ENCODE data around the gene ARFGAP1. TPM values are rescaled to one million over a fixed set of nuclear protein-coding genes. Genes with fewer than 3 reads are reported as not detected.

The ARFGAP1 gene
- total RNA-seq, 1 donor from 2014 or later = 208 TPM

DNA sequence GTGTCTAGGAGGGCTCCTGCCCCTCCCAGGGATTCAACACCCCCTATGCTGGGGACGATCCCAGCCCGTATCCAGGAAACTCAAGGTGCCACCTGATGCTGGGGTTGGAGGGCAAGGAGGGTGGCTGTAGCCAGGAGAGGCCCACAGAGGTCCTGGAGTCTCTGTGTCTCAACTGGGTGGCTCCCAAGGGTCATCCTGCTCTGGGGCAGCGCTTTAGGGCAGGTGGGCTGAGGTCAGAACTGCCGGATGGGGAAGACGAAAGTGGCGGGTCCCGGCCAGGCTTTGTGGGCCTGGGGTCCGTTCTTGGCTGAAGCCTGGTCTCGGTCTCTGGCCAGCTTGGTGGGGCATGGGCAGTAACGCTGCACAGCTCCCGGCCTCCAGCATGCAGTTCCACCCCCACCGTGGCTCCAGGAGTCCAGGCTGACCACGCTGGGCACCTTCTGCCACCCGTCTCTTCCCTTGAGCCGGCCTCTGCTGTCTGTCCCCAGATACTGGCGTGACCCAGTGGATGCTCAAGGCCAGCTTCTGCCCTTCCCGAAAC, 17.6 kb downstream of the ARFGAP1 start:
- no peak overlapping the region for H3K27ac Mint-ChIP-seq
- peaks cover 6% of the 10 kb centered on the region for H3K27me3 Mint-ChIP-seq (ENCODE audit: low read depth)
- H3K36me3 Mint-ChIP-seq = peaks cover 2% of the 10 kb centered on the region
- DNase-seq (ENCODE audit: low spot score in 2 of 2, unreplicated experiment in 2 of 2) = no peak
- H3K9me3 Mint-ChIP-seq = no peaks in the 10 kb centered on the region
- peaks cover 1% of the 10 kb centered on the region for H3K4me1 Mint-ChIP-seq
- no peak for TF ChIP-seq CTCF (IDR thresholded peaks at IDR 0.05; ENCODE audit: unreplicated experiment)
- H3K4me3 Mint-ChIP-seq = no peak overlapping the region

DNA sequence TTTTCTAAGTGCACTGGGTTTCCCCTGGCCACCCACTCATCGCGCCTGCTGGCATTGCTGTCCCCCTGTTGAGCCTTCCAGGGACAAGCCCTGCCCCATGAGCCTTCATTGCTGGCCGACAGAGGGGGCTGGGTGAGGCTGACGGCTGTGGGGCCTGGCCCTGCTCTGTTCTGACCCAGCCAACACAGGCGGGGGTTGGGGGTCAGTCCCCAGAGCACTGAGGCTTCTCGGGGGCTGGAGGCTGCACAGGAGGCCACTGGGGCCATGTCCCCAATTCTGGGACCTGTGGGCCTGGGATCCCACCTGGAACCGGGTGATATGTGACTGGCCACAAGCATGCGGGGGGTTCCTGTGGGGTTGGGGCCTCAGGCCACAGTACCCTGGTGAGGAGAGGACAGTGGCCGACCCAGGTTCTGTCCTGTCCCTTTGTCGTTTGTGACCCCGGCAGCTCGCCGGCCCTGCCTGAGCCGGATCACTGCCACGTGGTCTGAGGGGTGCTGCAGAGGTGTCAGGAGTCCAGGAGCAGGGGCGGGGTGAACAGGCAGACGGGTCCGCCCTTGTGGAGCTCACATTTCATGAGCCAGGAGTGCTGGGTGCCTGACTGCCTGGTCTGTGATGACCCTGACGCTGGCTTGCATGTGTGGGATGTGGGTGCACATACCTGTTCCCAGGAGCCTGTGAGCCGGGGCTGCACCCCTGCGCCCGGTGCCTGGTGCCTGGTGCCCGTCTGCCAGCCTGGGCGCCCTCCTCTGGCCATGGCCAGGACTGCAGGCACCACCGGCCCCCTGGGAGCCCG, 18.3 kb downstream of the ARFGAP1 start:
- Mint-ChIP-seq H3K9me3 (no peaks in the 10 kb centered on the region), H3K4me3 (no peak overlapping the region), H3K27ac (no peak overlapping the region), H3K36me3 (peaks cover 2% of the 10 kb centered on the region), H3K27me3 (ENCODE audit: low read depth) (peaks cover 13% of the 10 kb centered on the region), H3K4me1 (peaks cover 1% of the 10 kb centered on the region)
- DNase-seq (ENCODE audit: low spot score in 2 of 2, unreplicated experiment in 2 of 2) = peak; percentile 51 to 80
- peak; percentile 76 for TF ChIP-seq CTCF (IDR thresholded peaks at IDR 0.05; ENCODE audit: unreplicated experiment)

DNA sequence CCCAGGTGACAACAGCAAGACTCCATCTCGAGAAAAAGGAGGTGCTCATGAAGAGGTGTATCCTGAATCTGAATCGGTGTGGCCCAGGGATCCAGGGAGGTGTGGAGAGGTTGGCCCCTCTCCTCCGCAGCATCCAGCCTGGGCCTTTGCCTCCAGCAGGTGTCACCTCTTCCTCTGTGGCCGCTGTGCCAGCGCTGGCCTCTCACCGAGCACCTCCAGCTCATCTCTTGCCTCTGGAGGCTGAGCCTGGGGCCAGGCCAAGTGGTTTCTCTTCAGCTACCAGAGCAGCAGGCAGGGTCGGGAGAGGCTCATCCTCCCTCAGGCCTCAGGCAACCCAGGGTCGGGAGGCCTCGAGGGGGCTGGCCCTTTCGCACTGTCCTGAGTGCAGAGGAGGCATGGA, 19.2 kb downstream of the ARFGAP1 start:
- Mint-ChIP-seq H3K27ac (no peak overlapping the region), H3K4me3 (no peak overlapping the region), H3K9me3 (no peaks in the 10 kb centered on the region)

DNA sequence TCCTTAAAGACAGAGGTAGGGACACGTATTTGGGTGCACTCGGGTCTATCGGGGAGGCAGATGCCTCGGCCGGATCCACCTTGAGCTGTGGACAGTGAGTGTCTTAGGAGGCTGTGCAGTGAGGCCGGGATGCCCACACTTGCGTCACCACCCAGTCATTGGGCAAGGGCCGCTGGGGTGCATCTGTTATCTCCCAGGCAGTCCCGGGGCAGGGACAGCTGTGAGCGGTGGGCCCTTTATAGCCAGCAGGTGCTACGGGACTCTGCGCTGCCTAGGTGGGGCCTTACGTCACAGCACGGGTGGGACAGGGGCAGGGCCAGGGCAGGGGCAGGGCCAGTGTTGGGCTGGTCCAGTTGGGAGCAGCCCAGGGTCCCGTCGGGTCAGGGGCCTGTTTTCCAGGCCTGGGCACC, 19.7 kb downstream of the ARFGAP1 start:
- no peak for TF ChIP-seq CTCF (IDR thresholded peaks at IDR 0.05; ENCODE audit: unreplicated experiment)
- H3K9me3 Mint-ChIP-seq = no peaks in the 10 kb centered on the region
- peaks cover 1% of the 10 kb centered on the region for H3K4me1 Mint-ChIP-seq
- no peak overlapping the region for H3K4me3 Mint-ChIP-seq
- H3K36me3 Mint-ChIP-seq = peaks cover 2% of the 10 kb centered on the region
- H3K27me3 Mint-ChIP-seq (ENCODE audit: low read depth) = peaks cover 20% of the 10 kb centered on the region
- DNase-seq (ENCODE audit: low spot score in 2 of 2, unreplicated experiment in 2 of 2) = no peak
- no peak overlapping the region for H3K27ac Mint-ChIP-seq

More for the DNA sequence above, 19.2 kb downstream of the ARFGAP1 start:
- Mint-ChIP-seq H3K27me3 (ENCODE audit: low read depth) (peaks cover 19% of the 10 kb centered on the region), H3K36me3 (peaks cover 2% of the 10 kb centered on the region), H3K4me1 (peaks cover 1% of the 10 kb centered on the region)
- TF ChIP-seq CTCF (IDR thresholded peaks at IDR 0.05; ENCODE audit: unreplicated experiment) = no peak
- DNase-seq (ENCODE audit: low spot score in 2 of 2, unreplicated experiment in 2 of 2) = no peak

DNA sequence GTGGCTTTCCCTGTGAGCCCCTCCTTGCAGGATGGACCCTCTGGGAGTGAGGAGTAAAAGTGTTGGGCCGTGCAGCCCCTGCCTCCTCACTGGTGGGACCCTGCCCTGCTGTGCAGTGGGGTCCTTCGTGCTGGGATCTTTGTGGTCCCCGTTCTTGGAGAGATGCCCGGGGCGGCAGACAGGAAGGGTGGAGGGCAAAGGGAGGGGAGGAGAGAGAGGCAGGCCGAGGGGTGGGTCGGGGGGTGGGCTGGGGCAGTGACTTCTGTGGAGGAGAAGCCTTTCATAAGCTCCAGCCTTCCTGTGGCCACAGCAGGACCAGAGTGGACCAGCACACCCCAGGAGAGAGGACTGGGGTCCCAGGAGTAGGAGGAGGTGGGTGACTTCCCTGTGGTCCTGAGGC, 20.3 kb downstream of the ARFGAP1 start, which contains the start of gene COL20A1:
COL20A1 (plus strand) TSS at position 283 of the 400 bp plus-strand sequence. CDS start 1,922 bp downstream, outside the sequence.
- no peak for TF ChIP-seq CTCF (IDR thresholded peaks at IDR 0.05; ENCODE audit: unreplicated experiment)
- no peak within 1 kb of the TSS for H3K4me3 Mint-ChIP-seq
- H3K4me1 Mint-ChIP-seq = peaks cover 1% of the 10 kb centered on the region
- peaks cover 20% of the 10 kb centered on the region for H3K27me3 Mint-ChIP-seq (ENCODE audit: low read depth)
- no peak within 1 kb of the TSS for H3K27ac Mint-ChIP-seq
- H3K36me3 Mint-ChIP-seq = peaks cover 2% of the 10 kb centered on the region
- DNase-seq (ENCODE audit: low spot score in 2 of 2, unreplicated experiment in 2 of 2) = no peak
- H3K9me3 Mint-ChIP-seq = no peaks in the 10 kb centered on the region

Data from mesothelial cell of epicardium (in vitro differentiated cells).